ENCODE results near the gene ESPL1.
A peak's percentile ranks its signal among the peaks of the same experiment; 100 is the strongest.
"Not testable (repeated sequence)": the region's sequence is repeated elsewhere in the genome, so short reads cannot be mapped to it uniquely, and the experiment has no call there.

ESPL1 gene

GRCh38 chr12:53306826-53307225 is 38.7 kb downstream of the ESPL1 start:
- DNase-seq = no peak

- no peak for DNase-seq
These were observed 40.2 kb downstream of the ESPL1 start for GRCh38 chr12:53308276-53308675.

- no peak for DNase-seq
These were observed 45.9 kb downstream of the ESPL1 start for GRCh38 chr12:53313996-53314395.

- no peak for DNase-seq
These were observed 52.5 kb downstream of the ESPL1 start for GRCh38 chr12:53320352-53321195.

GRCh38 chr12:53324113-53324778 is 56.1 kb downstream of the ESPL1 start:
- no peak for DNase-seq

- DNase-seq = peak in 1 of 2 experiments; percentile 47
These were observed 56.8 kb downstream of the ESPL1 start for GRCh38 chr12:53324779-53325510.

- no peak for DNase-seq
These were observed 57.5 kb downstream of the ESPL1 start for GRCh38 chr12:53325511-53326061.

- no peak for DNase-seq
These were observed 58.5 kb downstream of the ESPL1 start for GRCh38 chr12:53326460-53327185.

GRCh38 chr12:53327435-53328042 is 59.4 kb downstream of the ESPL1 start:
- DNase-seq = no peak

- no peak for DNase-seq
These were observed 59.9 kb downstream of the ESPL1 start for GRCh38 chr12:53328043-53328435.

GRCh38 chr12:53330671-53331070 is 62.6 kb downstream of the ESPL1 start:
- DNase-seq = no peak

- DNase-seq = not testable (repeated sequence)
These were observed 64.2 kb downstream of the ESPL1 start for GRCh38 chr12:53332339-53332738.

- no peak for DNase-seq
These were observed 64.6 kb downstream of the ESPL1 start for GRCh38 chr12:53332744-53333143.

- no peak for DNase-seq
These were observed 65.2 kb downstream of the ESPL1 start for GRCh38 chr12:53333289-53333688.

GRCh38 chr12:53333845-53334244 is 65.7 kb downstream of the ESPL1 start:
- DNase-seq = no peak

- DNase-seq = no peak
These were observed 66.7 kb downstream of the ESPL1 start for GRCh38 chr12:53334822-53335221.

- DNase-seq = no peak
These were observed 68.1 kb downstream of the ESPL1 start, which contains the start of gene SP7 for GRCh38 chr12:53336181-53336681. TSS of gene SP7 (minus strand) at chr12:53336354. CDS start at chr12:53335646, 708 bp downstream.

GRCh38 chr12:53338017-53338416 is 69.9 kb downstream of the ESPL1 start:
- DNase-seq = no peak

GRCh38 chr12:53338916-53339315 is 70.8 kb downstream of the ESPL1 start:
- DNase-seq = no peak

- no peak for DNase-seq
These were observed 72.3 kb downstream of the ESPL1 start for GRCh38 chr12:53340398-53340797.

Data from cerebellar nuclear complex (tissue), 1 donor.